ENCODE data around the gene TRERF1. TPM values are rescaled to one million over a fixed set of nuclear protein-coding genes. Genes with fewer than 3 reads are reported as not detected.

The TRERF1 gene
- total and polyA plus RNA-seq, 9 donors: 4.5 to 13.7 (median 7.8) TPM

- Histone ChIP-seq H3K36me3 (no peaks in the 10 kb centered on the region), H3K4me1 (ENCODE audit: insufficient read depth) (no peaks in the 10 kb centered on the region), H3K9me3 (no peaks in the 10 kb centered on the region), H3K4me3 (no peak overlapping the region), H3K27me3 (no peaks in the 10 kb centered on the region), H3K27ac (no peak overlapping the region)
- intact Hi-C loops (cut with DNase I): no loop called here
- DNase-seq: no peak
- WGBS, 3 donors: 81 to 82% (median 81%) methylated on average over 12 of the region's 12 CpGs
- no peak for TF ChIP-seq POLR2A (IDR thresholded peaks at IDR 0.05)
- TF ChIP-seq CTCF (IDR thresholded peaks at IDR 0.05): no peak
Measured at GRCh38 chr6:42224222-42225028, 227.3 kb downstream of the TRERF1 start.

- Histone ChIP-seq H3K9me3 (no peaks in the 10 kb centered on the region), H3K27me3 (no peaks in the 10 kb centered on the region), H3K4me1 (ENCODE audit: insufficient read depth) (no peaks in the 10 kb centered on the region), H3K27ac (no peak overlapping the region), H3K36me3 (no peaks in the 10 kb centered on the region), H3K4me3 (no peak overlapping the region)
- 48 to 75% (median 59%) methylated on average over 7 of the region's 7 CpGs for WGBS, 3 donors
- intact Hi-C loops (cut with DNase I): no loop called here
- no peak for TF ChIP-seq EP300 (IDR thresholded peaks at IDR 0.05)
- no peak for TF ChIP-seq CTCF (IDR thresholded peaks at IDR 0.05)
- no peak for TF ChIP-seq POLR2A (IDR thresholded peaks at IDR 0.05)
- no peak for DNase-seq
Measured at GRCh38 chr6:42222448-42222847, 229.3 kb downstream of the TRERF1 start.

- Histone ChIP-seq H3K27ac (no peak overlapping the region), H3K9me3 (no peaks in the 10 kb centered on the region), H3K27me3 (no peaks in the 10 kb centered on the region), H3K4me3 (no peak overlapping the region), H3K36me3 (no peaks in the 10 kb centered on the region), H3K4me1 (ENCODE audit: insufficient read depth) (peaks cover under 1% of the 10 kb centered on the region)
- no peak for TF ChIP-seq EP300 (IDR thresholded peaks at IDR 0.05)
- no peak for TF ChIP-seq POLR2A (IDR thresholded peaks at IDR 0.05)
- TF ChIP-seq CTCF (IDR thresholded peaks at IDR 0.05): no peak
- DNase-seq: no peak
- intact Hi-C loops (cut with DNase I): no loop called here
- 81 to 91% (median 87%) methylated on average over 4 of the region's 4 CpGs for WGBS, 3 donors
Measured at GRCh38 chr6:42221546-42221945, 230.2 kb downstream of the TRERF1 start.

GRCh38 chr6:42220807-42221206, 230.9 kb downstream of the TRERF1 start:
- Histone ChIP-seq H3K36me3 (no peaks in the 10 kb centered on the region), H3K9me3 (no peaks in the 10 kb centered on the region), H3K27me3 (no peaks in the 10 kb centered on the region), H3K27ac (no peak overlapping the region), H3K4me3 (no peak overlapping the region), H3K4me1 (ENCODE audit: insufficient read depth) (peaks cover 5% of the 10 kb centered on the region)
- 69 to 72% (median 71%) methylated on average over 6 of the region's 6 CpGs for WGBS, 3 donors
- DNase-seq: no peak
- intact Hi-C loops (cut with DNase I): no loop called here
- TF ChIP-seq POLR2A (IDR thresholded peaks at IDR 0.05): no peak
- no peak for TF ChIP-seq CTCF (IDR thresholded peaks at IDR 0.05)
- no peak for TF ChIP-seq EP300 (IDR thresholded peaks at IDR 0.05)
